HCT116 (cell line): ENCODE measurements around the gene ERC2. TPM values are rescaled to one million over a fixed set of nuclear protein-coding genes. Genes with fewer than 3 reads are reported as not detected.

Experiments used
- ATAC-seq: fragments of 200-7000 bp; cut with Tn5 transposase; 2 replicates; pipeline ENCODE4 v1.9.1; 2020; ENCODE audit warnings: mild to moderate bottlenecking, moderate library complexity
- BruUV-seq: library from RNA; stranded (reverse); fragments of 400-500 nt; replicated peaks from 2 replicates; lab custom pipeline; 2021; lab: Mats Ljungman, UMichigan
- CTCF ChIA-PET: fragments of 300-600 bp; sonication (Branson Sonifier 250); formaldehyde crosslinking; loops from one replicate; lab custom pipeline; 2021; ENCODE audit warnings: antibody characterized with exemption; lab: Charles Lee
- POLR2A ChIA-PET: fragments of 300-600, 350-600 bp; sonication (Branson Sonifier 250); formaldehyde crosslinking; loops from one replicate; lab custom pipeline; 2021; ENCODE audit warnings: antibody characterized with exemption; lab: Charles Lee
- RAD21 ChIA-PET, 2 experiments: fragments of 300-600 bp; sonication (Branson Sonifier 250); formaldehyde crosslinking; loops; one replicate each; lab custom pipeline; 2023; ENCODE audit warnings: low total read pairs in 2 of 2; ENCODE audit not compliant: uncharacterized antibody in 2 of 2, unreplicated experiment in 2 of 2, low non-redundant PET in 1 of 2; lab: Charles Lee
- DNase-seq: peaks from one replicate; pipeline ENCODE4 v3.0.0-alpha.2; 2010; ENCODE audit warnings: low read depth, low spot score
- H2AFZ ChIP-seq: fragments of 200-600 bp; shearing (Covaris generic), sonication (generic); 2 replicates; pipeline ENCODE4 v1.6.1; 2017; ENCODE audit warnings: low read depth, mixed run types, mixed read lengths, antibody characterized with exemption, low read length; ENCODE audit not compliant: poor library complexity, severe bottlenecking
- H3K27ac ChIP-seq: 2 replicates; pipeline ENCODE4 v1.5.1; 2012; ENCODE audit warnings: low read depth, low read length
- H3K27me3 ChIP-seq: fragments of 200-600 bp; sonication (generic); 2 replicates; pipeline ENCODE4 v1.6.1; 2016; ENCODE audit warnings: mixed run types, low read length, mixed read lengths; ENCODE audit not compliant: insufficient read depth
- H3K36me3 ChIP-seq, 2 experiments: fragments of 200-500 bp in 1 of 2; fragments of 200-600 bp in 1 of 2; sonication (Bioruptor generic) in 1 of 2; sonication (generic) in 1 of 2; 2 replicates each; pipeline versions ENCODE4 v1.5.1 to v1.6.1; 2014 to 2016; ENCODE audit warnings: low read length in 2 of 2, inconsistent platforms in 1 of 2, mixed read lengths in 1 of 2, mixed run types in 1 of 2; ENCODE audit not compliant: insufficient read depth in 2 of 2, control insufficient read depth in 1 of 2
- H3K4me1 ChIP-seq, 2 experiments: fragments of 200-600 bp in 1 of 2; sonication (generic) in 1 of 2; 2 replicates each; pipeline versions ENCODE4 v1.5.1 to v1.6.1; 2012 to 2017; ENCODE audit warnings: low read length in 2 of 2, inconsistent platforms in 1 of 2, mild to moderate bottlenecking in 1 of 2, mixed read lengths in 1 of 2, mixed run types in 1 of 2, moderate library complexity in 1 of 2; ENCODE audit not compliant: insufficient read depth in 2 of 2, control insufficient read depth in 1 of 2
- H3K4me2 ChIP-seq: fragments of 200-600 bp; sonication (generic); 2 replicates; pipeline ENCODE4 v1.6.1; 2017; ENCODE audit warnings: mixed run types, low read length, mixed read lengths
- H3K4me3 ChIP-seq, 2 experiments: fragments of 200-600 bp in 1 of 2; sonication (generic) in 1 of 2; replicated peaks in 1 of 2; 2 replicates each; pipeline ENCODE4 v1.5.1; 2011 to 2016; ENCODE audit warnings: low read length in 2 of 2, control low read depth in 1 of 2, low read depth in 1 of 2, mild to moderate bottlenecking in 1 of 2, mixed read lengths in 1 of 2, mixed run types in 1 of 2
- H3K79me2 ChIP-seq: fragments of 200-600 bp; sonication (generic); 2 replicates; pipeline ENCODE4 v1.6.1; 2017; ENCODE audit warnings: mild to moderate bottlenecking, mixed run types, low read length, moderate library complexity, mixed read lengths; ENCODE audit not compliant: insufficient read depth
- H3K9ac ChIP-seq: fragments of 200-600 bp; sonication (generic); 2 replicates; pipeline ENCODE4 v1.6.1; 2016; ENCODE audit warnings: low read length, mixed read lengths
- H3K9me2 ChIP-seq: fragments of 200-600 bp; sonication (generic), shearing (Covaris generic); 2 replicates; pipeline ENCODE4 v1.6.1; 2017; ENCODE audit warnings: mixed run types, mild to moderate bottlenecking, moderate library complexity; ENCODE audit not compliant: insufficient read depth
- H3K9me3 ChIP-seq, 2 experiments: fragments of 200-500 bp in 1 of 2; fragments of 200-600 bp in 1 of 2; sonication (Bioruptor generic) in 1 of 2; sonication (generic) in 1 of 2; 2 replicates each; pipeline ENCODE4 v1.6.1; 2014 to 2017; ENCODE audit warnings: low read length in 2 of 2, mixed read lengths in 2 of 2, inconsistent platforms in 1 of 2, low read depth in 1 of 2, mild to moderate bottlenecking in 1 of 2, mixed run types in 1 of 2, moderate library complexity in 1 of 2; ENCODE audit not compliant: control insufficient read depth in 1 of 2, insufficient read depth in 1 of 2
- H4K20me1 ChIP-seq: fragments of 200-600 bp; sonication (generic), shearing (Covaris generic); 2 replicates; pipeline ENCODE4 v1.6.1; 2017; ENCODE audit warnings: mixed run types, mild to moderate bottlenecking, moderate library complexity; ENCODE audit not compliant: insufficient read depth
- CBX3 ChIP-seq: IDR thresholded peaks from 2 replicates; pipeline ENCODE4 v1.6.1; 2012; ENCODE audit warnings: low read depth
- CEBPB ChIP-seq: IDR thresholded peaks from 2 replicates; pipeline ENCODE4 v1.6.1; 2012; ENCODE audit warnings: low read depth
- EGR1 ChIP-seq: IDR thresholded peaks from 2 replicates; pipeline ENCODE4 v1.6.1; 2012; ENCODE audit warnings: low read depth
- ELF1 ChIP-seq: IDR thresholded peaks from 2 replicates; pipeline ENCODE4 v1.6.1; 2012; ENCODE audit warnings: low read depth, borderline replicate concordance
- EZH2phosphoT487 ChIP-seq: fragments of 200-600 bp; IDR thresholded peaks from 2 replicates; pipeline ENCODE4 v1.6.1; 2018; ENCODE audit warnings: antibody characterized with exemption, borderline replicate concordance
- FOSL1 ChIP-seq: IDR thresholded peaks from 2 replicates; pipeline ENCODE4 v1.6.1; 2012; ENCODE audit warnings: low read depth
- JUND ChIP-seq: IDR thresholded peaks from 2 replicates; pipeline ENCODE4 v1.6.1; 2012
- RAD21 ChIP-seq: IDR thresholded peaks from 2 replicates; pipeline ENCODE4 v1.6.1; 2012; ENCODE audit warnings: low read depth, mild to moderate bottlenecking
- SIN3A ChIP-seq: IDR thresholded peaks from 2 replicates; pipeline ENCODE4 v1.6.1; 2012; ENCODE audit warnings: low read depth
- SP1 ChIP-seq: IDR thresholded peaks from 2 replicates; pipeline ENCODE4 v1.6.1; 2012; ENCODE audit warnings: low read depth
- SRF ChIP-seq: IDR thresholded peaks from 2 replicates; pipeline ENCODE4 v1.6.1; 2012; ENCODE audit warnings: low read depth
- TCF7L2 ChIP-seq: IDR thresholded peaks from 2 replicates; pipeline ENCODE4 v1.7.0; 2011; ENCODE audit warnings: borderline replicate concordance, inconsistent platforms; ENCODE audit not compliant: insufficient read depth, insufficient read length; ENCODE audit errors: extremely low read depth
- YY1 ChIP-seq: IDR thresholded peaks from 2 replicates; pipeline ENCODE4 v1.6.1; 2011; ENCODE audit warnings: low read length, low read depth, moderate library complexity, mild to moderate bottlenecking; ENCODE audit not compliant: insufficient replicate concordance; ENCODE audit errors: extremely low read depth
- ZFX ChIP-seq: fragments of 450-650 bp; IDR thresholded peaks from 2 replicates; pipeline ENCODE4 v1.6.1; 2017
- ZNF274 ChIP-seq: fragments of 200-500 bp; sonication (Bioruptor generic); IDR thresholded peaks from 2 replicates; pipeline ENCODE4 v1.6.1; 2014; ENCODE audit warnings: mild to moderate bottlenecking, low read depth, low read length, inconsistent platforms
- intact Hi-C: fragments of 100-400 bp; cut with micrococcal nuclease; formaldehyde crosslinking; loops from 2 replicates; pipeline ENCODE4 v1.10.0; 2022
- total RNA-seq: library from RNA; stranded (reverse); gene quantifications from one replicate; pipeline ENCODE4 v1.2.1, GENCODE V29; 2021; ENCODE audit not compliant: unreplicated experiment
- TF ChIP-seq, protein P1 (sequence below), 3 experiments: fragments of 200-600 bp in 1 of 3; sonication (generic) in 1 of 3; IDR thresholded peaks in 2 of 3; conservative IDR thresholded peaks in 1 of 3; 2 replicates each; pipeline ENCODE4 v1.5.1; 2012 to 2017; ENCODE audit warnings: low read depth in 2 of 3, low read length in 2 of 3, antibody characterized with exemption in 1 of 3, borderline replicate concordance in 1 of 3, control low read depth in 1 of 3, mild to moderate bottlenecking in 1 of 3, mixed read lengths in 1 of 3, mixed run types in 1 of 3, moderate library complexity in 1 of 3; ENCODE audit not compliant: insufficient read depth in 1 of 3
- TF ChIP-seq, protein P2 (sequence below): IDR thresholded peaks from 2 replicates; pipeline ENCODE4 v1.6.1; 2012
- TF ChIP-seq, protein P3 (sequence below): IDR thresholded peaks from 2 replicates; pipeline ENCODE4 v1.6.1; 2011; ENCODE audit warnings: mild to moderate bottlenecking, low read length, moderate library complexity; ENCODE audit not compliant: insufficient replicate concordance; ENCODE audit errors: extremely low read depth

Gene ERC2
- total RNA-seq, 1 experiment from 2014 or later, result not detected

DNA sequence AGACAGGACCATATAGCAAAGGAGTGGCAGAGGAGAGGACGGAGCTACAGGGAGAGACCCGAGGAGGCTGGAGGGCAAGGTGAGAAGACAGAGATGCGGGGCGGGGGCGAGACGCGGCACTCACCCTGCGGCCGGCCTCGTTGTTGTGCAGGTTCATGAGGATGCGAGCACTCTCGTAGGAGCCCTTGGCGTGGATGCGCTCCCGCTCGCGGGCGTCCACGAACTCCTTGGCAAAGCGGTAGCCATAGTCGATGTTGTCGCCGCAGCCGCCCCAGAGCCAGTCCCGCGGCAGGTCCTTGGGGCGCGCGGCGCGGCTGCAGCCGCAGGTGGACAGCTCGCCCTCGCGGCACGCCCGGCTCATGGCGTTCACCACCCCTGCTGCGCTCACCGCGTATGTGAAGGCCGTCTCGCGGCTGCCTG, 994.0 kb downstream of the ERC2 start:
- no peak for ATAC-seq
- Histone ChIP-seq H4K20me1 (no peaks in the 10 kb centered on the region), H2AFZ (no peak overlapping the region), H3K4me1 (no peaks in the 10 kb centered on the region), H3K9ac (no peak overlapping the region), H3K4me3 (no peak overlapping the region), H3K4me2 (no peak overlapping the region), H3K79me2 (no peaks in the 10 kb centered on the region), H3K36me3 (no peaks in the 10 kb centered on the region), H3K27me3 (no peaks in the 10 kb centered on the region), H3K27ac (no peak overlapping the region), H3K9me3 (no peaks in the 10 kb centered on the region; a peak in 2 of 4 replicates), H3K9me2 (no peaks in the 10 kb centered on the region)
- ChIA-PET POLR2A (no interaction called here), RAD21 (no interaction called here), CTCF (no interaction called here)
- intact Hi-C loops, result no loop called here
- TF ChIP-seq ZFX (no peak), CEBPB (no peak), SP1 (no peak), EZH2phosphoT487 (no peak), FOSL1 (no peak), YY1 (no peak), JUND (no peak), ZNF274 (no peak), EGR1 (no peak), SRF (no peak), CBX3 (no peak), TCF7L2 (no peak), ELF1 (no peak), RAD21 (no peak), SIN3A (no peak)
- TF ChIP-seq, protein P1, sequence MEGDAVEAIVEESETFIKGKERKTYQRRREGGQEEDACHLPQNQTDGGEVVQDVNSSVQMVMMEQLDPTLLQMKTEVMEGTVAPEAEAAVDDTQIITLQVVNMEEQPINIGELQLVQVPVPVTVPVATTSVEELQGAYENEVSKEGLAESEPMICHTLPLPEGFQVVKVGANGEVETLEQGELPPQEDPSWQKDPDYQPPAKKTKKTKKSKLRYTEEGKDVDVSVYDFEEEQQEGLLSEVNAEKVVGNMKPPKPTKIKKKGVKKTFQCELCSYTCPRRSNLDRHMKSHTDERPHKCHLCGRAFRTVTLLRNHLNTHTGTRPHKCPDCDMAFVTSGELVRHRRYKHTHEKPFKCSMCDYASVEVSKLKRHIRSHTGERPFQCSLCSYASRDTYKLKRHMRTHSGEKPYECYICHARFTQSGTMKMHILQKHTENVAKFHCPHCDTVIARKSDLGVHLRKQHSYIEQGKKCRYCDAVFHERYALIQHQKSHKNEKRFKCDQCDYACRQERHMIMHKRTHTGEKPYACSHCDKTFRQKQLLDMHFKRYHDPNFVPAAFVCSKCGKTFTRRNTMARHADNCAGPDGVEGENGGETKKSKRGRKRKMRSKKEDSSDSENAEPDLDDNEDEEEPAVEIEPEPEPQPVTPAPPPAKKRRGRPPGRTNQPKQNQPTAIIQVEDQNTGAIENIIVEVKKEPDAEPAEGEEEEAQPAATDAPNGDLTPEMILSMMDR (IDR thresholded peaks at IDR 0.05 in 2 of 3, conservative IDR thresholded peaks at IDR 0.05 in 1 of 3; ENCODE audit: borderline replicate concordance in 1 of 3, insufficient read depth in 1 of 3, low read depth in 2 of 3, low read length in 2 of 3), result no peak
- TF ChIP-seq, protein P2, sequence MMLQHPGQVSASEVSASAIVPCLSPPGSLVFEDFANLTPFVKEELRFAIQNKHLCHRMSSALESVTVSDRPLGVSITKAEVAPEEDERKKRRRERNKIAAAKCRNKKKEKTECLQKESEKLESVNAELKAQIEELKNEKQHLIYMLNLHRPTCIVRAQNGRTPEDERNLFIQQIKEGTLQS, result no peak
- TF ChIP-seq, protein P3, sequence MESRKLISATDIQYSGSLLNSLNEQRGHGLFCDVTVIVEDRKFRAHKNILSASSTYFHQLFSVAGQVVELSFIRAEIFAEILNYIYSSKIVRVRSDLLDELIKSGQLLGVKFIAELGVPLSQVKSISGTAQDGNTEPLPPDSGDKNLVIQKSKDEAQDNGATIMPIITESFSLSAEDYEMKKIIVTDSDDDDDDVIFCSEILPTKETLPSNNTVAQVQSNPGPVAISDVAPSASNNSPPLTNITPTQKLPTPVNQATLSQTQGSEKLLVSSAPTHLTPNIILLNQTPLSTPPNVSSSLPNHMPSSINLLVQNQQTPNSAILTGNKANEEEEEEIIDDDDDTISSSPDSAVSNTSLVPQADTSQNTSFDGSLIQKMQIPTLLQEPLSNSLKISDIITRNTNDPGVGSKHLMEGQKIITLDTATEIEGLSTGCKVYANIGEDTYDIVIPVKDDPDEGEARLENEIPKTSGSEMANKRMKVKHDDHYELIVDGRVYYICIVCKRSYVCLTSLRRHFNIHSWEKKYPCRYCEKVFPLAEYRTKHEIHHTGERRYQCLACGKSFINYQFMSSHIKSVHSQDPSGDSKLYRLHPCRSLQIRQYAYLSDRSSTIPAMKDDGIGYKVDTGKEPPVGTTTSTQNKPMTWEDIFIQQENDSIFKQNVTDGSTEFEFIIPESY, result no peak
- DNase-seq, result no peak
- BruUV-seq, result no TSS peak
